Epithelial cell of proximal tubule (primary cell): Measurements from ENCODE around the gene KLHL29. TPM values are rescaled to one million over a fixed set of nuclear protein-coding genes. Genes with fewer than 3 reads are reported as not detected.

Experiments
- DNase-seq: peaks from one replicate; pipeline ENCODE4 v3.0.0-alpha.2; 2011; ENCODE audit warnings: low read depth
- H3K4me3 ChIP-seq: 2 replicates; pipeline ENCODE4 v1.5.1; 2011; ENCODE audit warnings: low read depth, mild to moderate bottlenecking, low read length
- CTCF ChIP-seq: conservative IDR thresholded peaks from 2 replicates; pipeline ENCODE4 v1.5.1; 2012; ENCODE audit warnings: low read depth, mild to moderate bottlenecking, low read length
- total RNA-seq: library from RNA; depleted of rRNA; stranded (reverse); fragments of >200 nt; gene quantifications from 2 replicates; pipeline ENCODE4 v1.2.3, GENCODE V29; 2015

Gene KLHL29
- total RNA-seq, 1 donor from 2014 or later: 12.0 TPM

- TF ChIP-seq CTCF: no peak
- no peak for DNase-seq
- no peak overlapping the region for H3K4me3 ChIP-seq
These were observed 74.1 kb downstream of the KLHL29 start for GRCh38 chr2:23459032-23459431.

GRCh38 chr2:23460228-23460627 is 75.2 kb downstream of the KLHL29 start:
- peak; percentile 6 for DNase-seq

GRCh38 chr2:23460993-23461392 is 76.0 kb downstream of the KLHL29 start:
- no peak for DNase-seq
- H3K4me3 ChIP-seq: no peak overlapping the region
- TF ChIP-seq CTCF: no peak

More at GRCh38 chr2:23460228-23460627, 75.2 kb downstream of the KLHL29 start:
- H3K4me3 ChIP-seq: no peak overlapping the region
- peak; percentile 72 for TF ChIP-seq CTCF

GRCh38 chr2:23464156-23464555 is 79.2 kb downstream of the KLHL29 start:
- no peak for DNase-seq
- TF ChIP-seq CTCF: no peak
- no peak overlapping the region for H3K4me3 ChIP-seq

GRCh38 chr2:23464905-23465537 is 80.0 kb downstream of the KLHL29 start:
- H3K4me3 ChIP-seq: no peak overlapping the region
- no peak for TF ChIP-seq CTCF
- no peak for DNase-seq

- TF ChIP-seq CTCF: no peak
- no peak for DNase-seq
- H3K4me3 ChIP-seq: no peak overlapping the region
These were observed 81.0 kb downstream of the KLHL29 start for GRCh38 chr2:23465936-23466335.

GRCh38 chr2:23467618-23468017 is 82.6 kb downstream of the KLHL29 start:
- no peak for DNase-seq
- no peak for TF ChIP-seq CTCF
- H3K4me3 ChIP-seq: no peak overlapping the region
